K562 (cell line): Measurements from ENCODE around the gene FSTL4. TPM values are rescaled to one million over a fixed set of nuclear protein-coding genes. Genes with fewer than 3 reads are reported as not detected.

Experiments
- ATAC-seq: fragments of 200-7000 bp; cut with Tn5 transposase; 3 replicates; pipeline ENCODE4 v1.9.1; 2020; ENCODE audit warnings: moderate library complexity
- BruUV-seq: library from RNA; stranded (reverse); fragments of 400-500 nt; replicated peaks from 2 replicates; lab custom pipeline; 2021; lab: Mats Ljungman, UMichigan
- CTCF ChIA-PET: fragments of 300-600 bp; formaldehyde crosslinking; extraction: SDS; loops from one replicate; lab custom pipeline; 2021; ENCODE audit warnings: low intra/inter-chr PET ratio; lab: Yijun Ruan, JAX
- POLR2A ChIA-PET: fragments of 300-600, 350-650 bp; sonication (Branson Sonifier 250); formaldehyde crosslinking; extraction: SDS; loops from one replicate; lab custom pipeline; 2021; ENCODE audit warnings: antibody characterized with exemption, inconsistent platforms; lab: Yijun Ruan, JAX
- DNase-seq, 4 experiments: peaks; one replicate each; pipeline versions ENCODE4 v3.0.0 to v3.0.0-alpha.2; 2011 to 2018; ENCODE audit warnings: low spot score in 3 of 4, mixed read lengths in 3 of 4; ENCODE audit errors: extremely low read depth in 1 of 4
- FAIRE-seq: peaks from 2 replicates; lab custom pipeline; 2011; peaks lifted over from hg19 to GRCh38; lab: Jason Lieb, UNC
- H2AFZ ChIP-seq: 2 replicates; pipeline ENCODE4 v1.6.0; 2011; ENCODE audit warnings: low read depth, low read length, control low read depth, inconsistent platforms
- H3K27ac ChIP-seq: fragments of 200-600 bp; 3 replicates; pipeline ENCODE4 v1.8.0; 2011; ENCODE audit warnings: low read depth, mild to moderate bottlenecking, control low read depth, inconsistent platforms, low read length, moderate library complexity, mixed read lengths; ENCODE audit errors: extremely low read depth
- H3K27me3 ChIP-seq, 2 experiments: fragments of 300-600 bp in 1 of 2; 2 replicates in 1 of 2; 3 replicates in 1 of 2; pipeline versions ENCODE4 v1.6.0 to v1.8.0; 2011; ENCODE audit warnings: inconsistent platforms in 2 of 2, low read length in 2 of 2, mild to moderate bottlenecking in 1 of 2, mixed read lengths in 1 of 2, moderate library complexity in 1 of 2; ENCODE audit not compliant: control insufficient read depth in 2 of 2, insufficient read depth in 2 of 2
- H3K36me3 ChIP-seq: fragments of 300-600 bp; 3 replicates; pipeline ENCODE4 v1.8.0; 2011; ENCODE audit warnings: mild to moderate bottlenecking, low read length, inconsistent platforms; ENCODE audit not compliant: control insufficient read depth, insufficient read depth
- H3K4me1 ChIP-seq, 2 experiments: fragments of 200-600 bp in 1 of 2; replicated peaks in 1 of 2; 2 replicates in 1 of 2; 3 replicates in 1 of 2; pipeline versions ENCODE4 v1.5.1 to v1.8.0; 2011; ENCODE audit warnings: inconsistent platforms in 2 of 2, low read length in 2 of 2, mild to moderate bottlenecking in 1 of 2, mixed read lengths in 1 of 2, moderate library complexity in 1 of 2; ENCODE audit not compliant: control insufficient read depth in 2 of 2, insufficient read depth in 2 of 2
- H3K4me2 ChIP-seq: 2 replicates; pipeline ENCODE4 v1.6.1; 2011; ENCODE audit warnings: low read length, control low read depth, inconsistent platforms, mixed read lengths; ENCODE audit not compliant: insufficient read depth
- H3K4me3 ChIP-seq: fragments of 200-600 bp; sonication (generic), shearing (Covaris generic); 2 replicates; pipeline ENCODE4 v1.5.1; 2016; ENCODE audit warnings: control low read depth, inconsistent platforms
- H3K79me2 ChIP-seq: fragments of 200-600 bp; 3 replicates; pipeline ENCODE4 v1.8.0; 2011; ENCODE audit warnings: low read length, inconsistent platforms; ENCODE audit not compliant: control insufficient read depth, insufficient read depth
- H3K9ac ChIP-seq, 2 experiments: 2 replicates each; pipeline versions ENCODE4 v1.6.0 to v1.6.1; 2011; ENCODE audit warnings: low read depth in 2 of 2, low read length in 2 of 2, control low read depth in 1 of 2, inconsistent platforms in 1 of 2, mild to moderate bottlenecking in 1 of 2, mixed read lengths in 1 of 2; ENCODE audit not compliant: insufficient read depth in 1 of 2
- H3K9me1 ChIP-seq: one replicate; pipeline ENCODE4 v1.6.0; 2011; ENCODE audit warnings: inconsistent platforms, mild to moderate bottlenecking, low read length, moderate library complexity; ENCODE audit not compliant: control insufficient read depth, insufficient read depth
- H3K9me3 ChIP-seq: replicated peaks from 2 replicates; pipeline ENCODE4 v1.5.1; 2011; ENCODE audit warnings: low read depth, low read length, inconsistent platforms; ENCODE audit not compliant: control insufficient read depth, insufficient read depth
- H4K20me1 ChIP-seq: replicated peaks from 2 replicates; pipeline ENCODE4 v1.6.1; 2011; ENCODE audit warnings: low read length, inconsistent platforms, mixed read lengths; ENCODE audit not compliant: control insufficient read depth, insufficient read depth
- BRD4 ChIP-seq: fragments of 200-600 bp; sonication (generic); IDR thresholded peaks from 2 replicates; pipeline ENCODE4 v1.6.1; 2017; ENCODE audit warnings: inconsistent platforms
- COPS2 ChIP-seq: fragments of 450-650 bp; conservative IDR thresholded peaks from 2 replicates; pipeline ENCODE4 v1.6.1; 2016; ENCODE audit warnings: mild to moderate bottlenecking, moderate library complexity
- HDAC2 ChIP-seq: fragments of 450-650 bp; IDR thresholded peaks from 2 replicates; pipeline ENCODE4 v1.6.1; 2016; ENCODE audit warnings: mild to moderate bottlenecking
- SRSF9 ChIP-seq: fragments of 200-400 bp; formaldehyde crosslinking; IDR thresholded peaks from 2 replicates; pipeline ENCODE4 v1.6.1; 2017; ENCODE audit warnings: low read depth, low read length, borderline replicate concordance
- THRA ChIP-seq: fragments of 450-650 bp; IDR thresholded peaks from 2 replicates; pipeline ENCODE4 v1.6.1; 2017; ENCODE audit warnings: mild to moderate bottlenecking, moderate library complexity
- XRCC4 ChIP-seq: IDR thresholded peaks from one replicate; pipeline ENCODE4 v1.6.1; 2011; ENCODE audit not compliant: insufficient read depth, insufficient read length; ENCODE audit errors: extremely low read depth
- ZNF583 ChIP-seq: fragments of 250-450 bp; sonication (Bioruptor Pico); IDR thresholded peaks from 2 replicates; pipeline ENCODE4 v1.4.0; 2020
- ZNF668 ChIP-seq: fragments of 250-450 bp; sonication (Bioruptor Pico); IDR thresholded peaks from 2 replicates; pipeline ENCODE4 v1.8.0; 2022; ENCODE audit warnings: mild to moderate bottlenecking, inconsistent platforms
- ZNF79 ChIP-seq: fragments of 250-450 bp; sonication (Bioruptor Pico); IDR thresholded peaks from 2 replicates; pipeline ENCODE4 v1.4.0; 2020; ENCODE audit warnings: low read depth, mild to moderate bottlenecking, moderate library complexity
- WGBS: fragments of 100-300 bp; shearing (Covaris generic); methylation state at CpG from one replicate; pipeline ENCODE4 v1.1.6; 2016; ENCODE audit warnings: low coverage, mixed read lengths; ENCODE audit not compliant: insufficient coverage; ENCODE audit errors: missing lambda C conversion rate; 5-methylcytosine and 5-hydroxymethylcytosine counted together
- in situ Hi-C: fragments of 300-500 bp; cut with MboI; formaldehyde crosslinking; loops from 4 replicates; pipeline ENCODE4 v1.15.0; 2018; ENCODE audit warnings: inconsistent platforms, mixed read lengths
- intact Hi-C: fragments of 100-400 bp; cut with micrococcal nuclease; formaldehyde crosslinking; loops from 2 replicates; pipeline ENCODE4 v1.14.2; 2022
- polyA plus RNA-seq, 8 experiments: library from polyadenylated mRNA; depleted of rRNA in 4 of 8; stranded (reverse) in 5 of 8; unstranded in 3 of 8; fragments of >200 nt; fragmentation: Nextera tagmentation in 2 of 8; fragmentation: Illumina TruSeq in 1 of 8; extraction: Ambion mirVana in 2 of 8; extraction: Trizol in 1 of 8; gene quantifications; 2 replicates each; pipeline versions ENCODE4 v1.2.1 to v1.2.3, GENCODE V29; 2011 to 2014; ENCODE audit warnings: inconsistent platforms in 1 of 8, missing spikeins in 1 of 8
- total RNA-seq, 7 experiments: library from RNA; depleted of rRNA in 6 of 7; stranded (reverse); fragments of >200 nt in 6 of 7; fragmentation: Illumina TruSeq in 2 of 7; extraction: Trizol in 2 of 7; gene quantifications; 2 replicates each; pipeline versions ENCODE4 v1.2.1 to v1.2.3, GENCODE V29; 2011 to 2021; ENCODE audit warnings: low replicate concordance in 1 of 7

FSTL4 gene
- total and polyA plus RNA-seq, 9 of the 15 experiments (the other 6 are each of a cell fraction or from before 2014, with no cell fraction given) = 0.08 to 0.18 (median 0.10) TPM; not detected in 5

DNA sequence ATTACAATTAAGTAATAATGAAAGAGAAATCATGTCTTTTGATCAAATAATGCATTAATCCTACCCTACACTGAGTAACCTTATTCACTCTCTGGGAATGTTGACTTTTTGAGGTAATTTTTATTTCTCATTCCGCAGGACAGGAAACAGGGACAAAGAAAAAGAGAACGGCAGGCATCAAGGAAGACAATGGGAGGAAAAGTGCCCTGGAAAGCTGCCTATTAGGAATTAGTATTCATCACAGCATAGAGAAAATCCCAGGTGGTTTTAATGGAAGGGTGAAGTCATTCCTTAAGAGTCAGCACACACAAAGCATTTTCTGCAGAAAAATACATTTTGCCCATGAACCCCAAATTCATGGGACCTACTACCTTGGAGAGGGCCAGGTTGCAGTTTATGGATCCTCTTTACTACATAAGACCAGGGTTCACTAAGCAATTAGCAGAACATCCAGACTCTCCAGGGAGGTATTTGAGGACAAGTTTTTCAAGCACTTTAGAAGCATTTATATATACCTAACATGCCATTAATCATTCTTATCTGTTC is 9.4 kb downstream of the FSTL4 start:
- no peaks in the 10 kb centered on the region for H4K20me1 ChIP-seq
- H3K27me3 ChIP-seq = peaks cover 0 to 28% of the 10 kb centered on the region in 2 experiments; a peak in 4 of 5 replicates
- no peak overlapping the region for H3K27ac ChIP-seq
- H3K9ac ChIP-seq = no peak overlapping the region
- no peak overlapping the region for H3K4me3 ChIP-seq
- H2AFZ ChIP-seq = no peak overlapping the region
- no peak for TF ChIP-seq SRSF9
- no peak for TF ChIP-seq ZNF583 (CRISPR knock-in tag)
- no peak for TF ChIP-seq HDAC2
- TF ChIP-seq XRCC4 = no peak
- TF ChIP-seq COPS2 = no peak
- no peak for TF ChIP-seq BRD4
- no peak for TF ChIP-seq THRA
- TF ChIP-seq ZNF668 (CRISPR knock-in tag) = no peak
- no peak for TF ChIP-seq ZNF79 (CRISPR knock-in tag)
- ATAC-seq (no peak), DNase-seq (no peak), FAIRE-seq (no peak)
- no peaks in the 10 kb centered on the region for H3K36me3 ChIP-seq
- no peaks in the 10 kb centered on the region for H3K4me1 ChIP-seq
- 0% methylated on average over 2 of the region's 2 CpGs for WGBS
- POLR2A ChIA-PET = no interaction called here
- H3K9me3 ChIP-seq = no peaks in the 10 kb centered on the region
- no peaks in the 10 kb centered on the region for H3K9me1 ChIP-seq
- CTCF ChIA-PET = no interaction called here
- H3K4me2 ChIP-seq = no peak overlapping the region
- in situ Hi-C loops (no loop called here), intact Hi-C loops (no loop called here)
- no peaks in the 10 kb centered on the region for H3K79me2 ChIP-seq
- no TSS peak for BruUV-seq
